PC-9 (cell line): ENCODE measurements around the gene C9orf152. TPM values are rescaled to one million over a fixed set of nuclear protein-coding genes. Genes with fewer than 3 reads are reported as not detected.

ENCODE experiments used
- BruUV-seq: library from RNA; stranded (reverse); fragments of 400-500 nt; replicated peaks from 2 replicates; lab custom pipeline; 2021; lab: Mats Ljungman, UMichigan
- CTCF ChIA-PET: fragments of 300-600 bp; sonication (Branson Sonifier 250); formaldehyde crosslinking; loops from one replicate; lab custom pipeline; 2022; ENCODE audit warnings: antibody characterized with exemption; lab: Charles Lee
- POLR2A ChIA-PET: fragments of 300-600 bp; sonication (Branson Sonifier 250); formaldehyde crosslinking; loops from one replicate; lab custom pipeline; 2022; ENCODE audit warnings: antibody characterized with exemption; ENCODE audit not compliant: unreplicated experiment; lab: Charles Lee
- DNase-seq, 2 experiments: peaks; one replicate each; pipeline versions ENCODE4 v3.0.0 to v3.0.0-alpha.2; 2015 to 2022; ENCODE audit warnings: mixed read lengths in 1 of 2
- H2AFZ ChIP-seq: fragments of 200-600 bp; sonication (generic); 2 replicates; pipeline ENCODE4 v1.8.1; 2017; ENCODE audit warnings: antibody characterized with exemption
- H3F3A ChIP-seq: fragments of 200-600 bp; sonication (generic); 2 replicates; pipeline ENCODE4 v1.8.1; 2017; ENCODE audit warnings: antibody characterized with exemption, mild to moderate bottlenecking, low read depth; ENCODE audit not compliant: insufficient read depth
- H3K27ac ChIP-seq: fragments of 200-600 bp; sonication (generic); 2 replicates; pipeline ENCODE4 v1.6.1; 2016; ENCODE audit warnings: mixed run types
- H3K27me3 ChIP-seq: fragments of 200-600 bp; sonication (generic); 2 replicates; pipeline ENCODE4 v1.6.1; 2016; ENCODE audit warnings: low read depth, mixed run types; ENCODE audit not compliant: insufficient read depth
- H3K36me3 ChIP-seq: fragments of 200-600 bp; sonication (generic); 2 replicates; pipeline ENCODE4 v1.6.1; 2016; ENCODE audit warnings: low read depth, mixed run types
- H3K4me1 ChIP-seq: fragments of 200-600 bp; sonication (generic); replicated peaks from 2 replicates; pipeline ENCODE4 v1.6.1; 2016; ENCODE audit warnings: mixed run types; ENCODE audit not compliant: insufficient read depth
- H3K4me2 ChIP-seq: fragments of 200-600 bp; sonication (generic); 2 replicates; pipeline ENCODE4 v1.6.1; 2017; ENCODE audit warnings: mixed run types
- H3K4me3 ChIP-seq: fragments of 200-600 bp; sonication (generic); 2 replicates; pipeline ENCODE4 v1.6.1; 2016; ENCODE audit warnings: mixed run types
- H3K79me2 ChIP-seq: fragments of 200-600 bp; sonication (generic); 2 replicates; pipeline ENCODE4 v1.6.1; 2017; ENCODE audit warnings: low read depth, mixed run types
- H3K9me2 ChIP-seq: fragments of 200-600 bp; sonication (generic); 2 replicates; pipeline ENCODE4 v1.8.1; 2017; ENCODE audit warnings: mild to moderate bottlenecking; ENCODE audit not compliant: insufficient read depth
- H3K9me3 ChIP-seq: fragments of 200-600 bp; sonication (generic); 2 replicates; pipeline ENCODE4 v1.8.1; 2016; ENCODE audit warnings: low read depth; ENCODE audit not compliant: insufficient read depth
- H4K20me1 ChIP-seq: fragments of 200-600 bp; sonication (generic); 2 replicates; pipeline ENCODE4 v1.8.1; 2017; ENCODE audit not compliant: insufficient read depth
- CTCF ChIP-seq: fragments of 200-600 bp; sonication (generic); conservative IDR thresholded peaks from 2 replicates; pipeline ENCODE4 v1.6.1; 2017; ENCODE audit warnings: mixed run types, antibody characterized with exemption, mild to moderate bottlenecking, moderate library complexity
- EZH2 ChIP-seq: fragments of 200-600 bp; sonication (generic); IDR thresholded peaks from 2 replicates; pipeline ENCODE4 v1.8.0; 2017; ENCODE audit warnings: antibody characterized with exemption, low read depth
- intact Hi-C: fragments of 100-400 bp; cut with micrococcal nuclease; formaldehyde crosslinking; loops from one replicate; pipeline ENCODE4 v1.10.0; 2022; ENCODE audit not compliant: unreplicated experiment
- total RNA-seq: library from RNA; stranded (reverse); gene quantifications from 2 replicates; pipeline ENCODE4 v1.2.3, GENCODE V29; 2021

The C9orf152 gene
- total RNA-seq, 1 experiment from 2014 or later: 0.74 TPM

- intact Hi-C loops: loop anchor here (5.0 to 10.0 kb wide), 2 partner anchors 66 to 163 kb away; partner anchors contain the start of gene TXN
- Histone ChIP-seq H2AFZ (no peak overlapping the region), H3K9me2 (no peaks in the 10 kb centered on the region), H3K9me3 (no peaks in the 10 kb centered on the region), H3K79me2 (no peaks in the 10 kb centered on the region), H4K20me1 (no peaks in the 10 kb centered on the region), H3K27me3 (no peaks in the 10 kb centered on the region), H3K4me3 (no peak overlapping the region), H3K36me3 (no peaks in the 10 kb centered on the region), H3K27ac (no peak overlapping the region), H3F3A (peaks cover 32% of the 10 kb centered on the region; the same call in 1 of the 2 replicates), H3K4me1 (peaks cover 29% of the 10 kb centered on the region), H3K4me2 (no peak overlapping the region; the same call in 1 of the 2 replicates)
- TF ChIP-seq EZH2 (no peak), CTCF (no peak)
- peak in 1 of 2 experiments; percentile 61 for DNase-seq
- CTCF ChIA-PET: no interaction called here
- BruUV-seq: no TSS peak
- POLR2A ChIA-PET: no interaction called here
Measured at GRCh38 chr9:110191615-110192014, 16.3 kb downstream of the C9orf152 start.

GRCh38 chr9:110189559-110190320 lies 18.2 kb downstream of the C9orf152 start:
- POLR2A ChIA-PET: no interaction called here
- BruUV-seq: no TSS peak
- Histone ChIP-seq H3K9me3 (no peaks in the 10 kb centered on the region), H4K20me1 (no peaks in the 10 kb centered on the region), H3K4me3 (no peak overlapping the region), H3K9me2 (no peaks in the 10 kb centered on the region), H3K4me1 (peaks cover 29% of the 10 kb centered on the region), H3K79me2 (no peaks in the 10 kb centered on the region), H3K27ac (no peak overlapping the region), H2AFZ (no peak overlapping the region), H3K4me2 (no peak overlapping the region), H3K27me3 (no peaks in the 10 kb centered on the region), H3F3A (peaks cover 28% of the 10 kb centered on the region; the same call in 1 of the 2 replicates), H3K36me3 (no peaks in the 10 kb centered on the region)
- CTCF ChIA-PET: no interaction called here
- no peak for DNase-seq
- no peak for TF ChIP-seq EZH2
- TF ChIP-seq CTCF: no peak
- intact Hi-C loops: loop anchor here (5.0 to 10.0 kb wide), 2 partner anchors 68 to 165 kb away; partner anchors contain the start of gene TXN

- no peak overlapping the region for H3K4me3 ChIP-seq
- TF ChIP-seq CTCF (no peak), EZH2 (no peak)
- no peak for DNase-seq
- H3K27ac ChIP-seq: no peak overlapping the region
- intact Hi-C loops: no loop called here
- H3K36me3 ChIP-seq: no peaks in the 10 kb centered on the region
- peaks cover 26% of the 10 kb centered on the region for H3K4me1 ChIP-seq
- H2AFZ ChIP-seq: no peak overlapping the region
- ChIA-PET CTCF (no interaction called here), POLR2A (no interaction called here)
- no peak overlapping the region for H3K4me2 ChIP-seq
- H4K20me1 ChIP-seq: no peaks in the 10 kb centered on the region
- H3F3A ChIP-seq: peaks cover 21% of the 10 kb centered on the region; the same call in 1 of the 2 replicates
- no peaks in the 10 kb centered on the region for H3K9me2 ChIP-seq
- no peaks in the 10 kb centered on the region for H3K79me2 ChIP-seq
- no TSS peak for BruUV-seq
- H3K9me3 ChIP-seq: no peaks in the 10 kb centered on the region
- no peaks in the 10 kb centered on the region for H3K27me3 ChIP-seq
Measured at GRCh38 chr9:110188991-110189390, 19.0 kb downstream of the C9orf152 start.
